IPS-18c (cell line): ENCODE measurements around the gene TACR2.

Experiments
- H3K4me3 ChIP-seq: 2 replicates; pipeline ENCODE4 v1.7.0; 2013; ENCODE audit warnings: low read depth, mild to moderate bottlenecking, low read length, moderate library complexity; ENCODE audit not compliant: insufficient read depth
- H3K9me3 ChIP-seq: one replicate; pipeline ENCODE4 v1.6.1; 2013; ENCODE audit warnings: mild to moderate bottlenecking, low read length, moderate library complexity; ENCODE audit not compliant: control insufficient read depth, insufficient read depth

Gene TACR2

GRCh38 chr10:69372126-69372980, 44.4 kb downstream of the TACR2 start:
- Histone ChIP-seq H3K4me3 (no peak overlapping the region), H3K9me3 (no peaks in the 10 kb centered on the region)

GRCh38 chr10:69367469-69367868, 49.2 kb downstream of the TACR2 start:
- no peaks in the 10 kb centered on the region for H3K9me3 ChIP-seq
- H3K4me3 ChIP-seq = no peak overlapping the region

GRCh38 chr10:69366738-69367137, 50.0 kb downstream of the TACR2 start:
- H3K4me3 ChIP-seq = no peak overlapping the region
- H3K9me3 ChIP-seq = no peaks in the 10 kb centered on the region

GRCh38 chr10:69364232-69364940, 52.3 kb downstream of the TACR2 start:
- Histone ChIP-seq H3K4me3 (no peak overlapping the region), H3K9me3 (no peaks in the 10 kb centered on the region)

GRCh38 chr10:69363666-69364065, 53.1 kb downstream of the TACR2 start:
- H3K9me3 ChIP-seq = no peaks in the 10 kb centered on the region
- H3K4me3 ChIP-seq = no peak overlapping the region

GRCh38 chr10:69362471-69362954, 54.2 kb downstream of the TACR2 start:
- H3K4me3 ChIP-seq = no peak overlapping the region
- no peaks in the 10 kb centered on the region for H3K9me3 ChIP-seq

GRCh38 chr10:69361303-69361614, 55.5 kb downstream of the TACR2 start:
- no peaks in the 10 kb centered on the region for H3K9me3 ChIP-seq

GRCh38 chr10:69360485-69361302, 56.0 kb downstream of the TACR2 start:
- Histone ChIP-seq H3K4me3 (no peak overlapping the region), H3K9me3 (no peaks in the 10 kb centered on the region)

More at GRCh38 chr10:69361303-69361614, 55.5 kb downstream of the TACR2 start:
- no peak overlapping the region for H3K4me3 ChIP-seq

GRCh38 chr10:69359594-69359993, 57.1 kb downstream of the TACR2 start:
- Histone ChIP-seq H3K4me3 (no peak overlapping the region), H3K9me3 (no peaks in the 10 kb centered on the region)

GRCh38 chr10:69359148-69359547, 57.6 kb downstream of the TACR2 start:
- H3K9me3 ChIP-seq = no peaks in the 10 kb centered on the region
- H3K4me3 ChIP-seq = no peak overlapping the region

GRCh38 chr10:69358148-69358795, 58.4 kb downstream of the TACR2 start:
- Histone ChIP-seq H3K9me3 (no peaks in the 10 kb centered on the region), H3K4me3 (no peak overlapping the region)

- Histone ChIP-seq H3K9me3 (no peaks in the 10 kb centered on the region), H3K4me3 (no peak overlapping the region)
These were observed 60.5 kb downstream of the TACR2 start for GRCh38 chr10:69356187-69356586.

- no peak overlapping the region for H3K4me3 ChIP-seq
These were observed 62.6 kb downstream of the TACR2 start for GRCh38 chr10:69353977-69354635.

More at GRCh38 chr10:69353977-69354635, 62.6 kb downstream of the TACR2 start:
- no peaks in the 10 kb centered on the region for H3K9me3 ChIP-seq
